Transverse colon (tissue), 4 donors: ENCODE results near the gene RANBP9.

Experiments used
- EP300 ChIP-seq: sonication (generic); formaldehyde crosslinking; IDR thresholded peaks from one replicate; pipeline ENCODE4 v1.6.1; 2017; ENCODE audit warnings: antibody characterized with exemption, low read depth
- POLR2A ChIP-seq: fragments of 450-650 bp; IDR thresholded peaks from one replicate; pipeline ENCODE4 v1.6.1; 2016; ENCODE audit warnings: antibody characterized with exemption, mild to moderate bottlenecking, moderate library complexity
- POLR2AphosphoS5 ChIP-seq, 3 donors: sonication (generic); formaldehyde crosslinking; IDR thresholded peaks; one replicate each; pipeline ENCODE4 v1.6.1; 2016; ENCODE audit warnings: antibody characterized with exemption in 3 of 3
- TF ChIP-seq, protein P1 (sequence below), 5 experiments: fragments of 200-600 bp in 3 of 5; fragments of 450-650 bp in 2 of 5; sonication (generic) in 3 of 5; IDR thresholded peaks; 1 replicate in 2 of 5; 2 replicates in 3 of 5; pipeline ENCODE4 v1.5.1; 2016 to 2017; ENCODE audit warnings: antibody characterized with exemption in 5 of 5, inconsistent platforms in 3 of 5, mild to moderate bottlenecking in 2 of 5, moderate library complexity in 1 of 5

DNA sequence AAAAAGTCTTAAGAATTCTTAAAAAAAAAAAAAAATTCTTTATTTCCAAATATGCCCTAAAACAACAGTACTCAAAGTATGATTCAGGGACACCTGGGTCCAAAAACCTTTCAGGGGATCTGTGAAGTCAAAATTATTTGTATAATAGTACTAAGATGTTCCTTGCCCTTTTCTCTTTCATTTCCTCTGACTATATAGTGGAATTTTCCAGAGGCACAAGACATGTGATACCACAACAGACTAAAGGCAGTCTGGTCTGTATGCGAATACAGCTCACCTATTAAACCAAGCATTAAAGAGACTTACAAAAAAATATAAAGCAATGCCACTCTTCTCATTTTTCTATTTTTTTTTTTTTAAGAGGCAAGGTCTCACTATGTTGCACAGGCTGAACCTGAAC is 81.1 kb downstream of the RANBP9 start:
- TF ChIP-seq POLR2A = no peak
- TF ChIP-seq, protein P1, sequence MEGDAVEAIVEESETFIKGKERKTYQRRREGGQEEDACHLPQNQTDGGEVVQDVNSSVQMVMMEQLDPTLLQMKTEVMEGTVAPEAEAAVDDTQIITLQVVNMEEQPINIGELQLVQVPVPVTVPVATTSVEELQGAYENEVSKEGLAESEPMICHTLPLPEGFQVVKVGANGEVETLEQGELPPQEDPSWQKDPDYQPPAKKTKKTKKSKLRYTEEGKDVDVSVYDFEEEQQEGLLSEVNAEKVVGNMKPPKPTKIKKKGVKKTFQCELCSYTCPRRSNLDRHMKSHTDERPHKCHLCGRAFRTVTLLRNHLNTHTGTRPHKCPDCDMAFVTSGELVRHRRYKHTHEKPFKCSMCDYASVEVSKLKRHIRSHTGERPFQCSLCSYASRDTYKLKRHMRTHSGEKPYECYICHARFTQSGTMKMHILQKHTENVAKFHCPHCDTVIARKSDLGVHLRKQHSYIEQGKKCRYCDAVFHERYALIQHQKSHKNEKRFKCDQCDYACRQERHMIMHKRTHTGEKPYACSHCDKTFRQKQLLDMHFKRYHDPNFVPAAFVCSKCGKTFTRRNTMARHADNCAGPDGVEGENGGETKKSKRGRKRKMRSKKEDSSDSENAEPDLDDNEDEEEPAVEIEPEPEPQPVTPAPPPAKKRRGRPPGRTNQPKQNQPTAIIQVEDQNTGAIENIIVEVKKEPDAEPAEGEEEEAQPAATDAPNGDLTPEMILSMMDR (IDR thresholded peaks at IDR 0.05) = no peak
- no peak for TF ChIP-seq POLR2AphosphoS5 (IDR thresholded peaks at IDR 0.05)
- no peak for TF ChIP-seq EP300
